KBM-7 (cell line): ENCODE results near the gene ELFN1.

Experiments used
- DNase-seq: peaks from one replicate; pipeline ENCODE4 v3.0.0-alpha.2; 2015
- in situ Hi-C: fragments of 300-500 bp; cut with MboI; formaldehyde crosslinking; loops from 2 replicates; pipeline ENCODE4 v1.14.3; 2020; ENCODE audit warnings: low sequenced_read_pairs, low pct_unique_long_range_greater_than_20kb, mixed read lengths

Gene ELFN1

GRCh38 chr7:1659696-1660095, 10.4 kb upstream of the ELFN1 start:
- in situ Hi-C loops, result no loop called here

GRCh38 chr7:1661461-1661860, 8.6 kb upstream of the ELFN1 start:
- in situ Hi-C loops, result no loop called here
- DNase-seq, result no peak

More at GRCh38 chr7:1659696-1660095, 10.4 kb upstream of the ELFN1 start:
- DNase-seq, result no peak

- DNase-seq, result no peak
- in situ Hi-C loops, result no loop called here
Observed at GRCh38 chr7:1662101-1662500, 8.0 kb upstream of the ELFN1 start.

GRCh38 chr7:1662767-1663166, 7.3 kb upstream of the ELFN1 start:
- in situ Hi-C loops, result no loop called here

GRCh38 chr7:1663223-1663622, 6.9 kb upstream of the ELFN1 start:
- in situ Hi-C loops, result no loop called here

More at GRCh38 chr7:1662767-1663166, 7.3 kb upstream of the ELFN1 start:
- no peak for DNase-seq

GRCh38 chr7:1663857-1664651, 6.0 kb upstream of the ELFN1 start:
- no peak for DNase-seq

More at GRCh38 chr7:1663223-1663622, 6.9 kb upstream of the ELFN1 start:
- no peak for DNase-seq

GRCh38 chr7:1664711-1665548, 5.1 kb upstream of the ELFN1 start:
- peak; percentile 72 for DNase-seq
- in situ Hi-C loops, result no loop called here

More at GRCh38 chr7:1663857-1664651, 6.0 kb upstream of the ELFN1 start:
- in situ Hi-C loops, result no loop called here

GRCh38 chr7:1665549-1666316, 4.3 kb upstream of the ELFN1 start:
- no peak for DNase-seq
- in situ Hi-C loops, result no loop called here

GRCh38 chr7:1666317-1666822, 3.7 kb upstream of the ELFN1 start:
- DNase-seq, result no peak
- in situ Hi-C loops, result no loop called here

GRCh38 chr7:1666823-1667565, 3.1 kb upstream of the ELFN1 start:
- in situ Hi-C loops, result no loop called here
- DNase-seq, result no peak

GRCh38 chr7:1667566-1668395, 2.3 kb upstream of the ELFN1 start:
- DNase-seq, result no peak
- in situ Hi-C loops, result no loop called here

GRCh38 chr7:1668396-1669063, 1.5 kb upstream of the ELFN1 start:
- in situ Hi-C loops, result no loop called here
- no peak for DNase-seq

GRCh38 chr7:1669064-1669951, 769 bp upstream of the ELFN1 start:
- in situ Hi-C loops, result no loop called here
- no peak for DNase-seq

GRCh38 chr7:1670894-1671593, 967 bp downstream of the ELFN1 start:
- in situ Hi-C loops, result no loop called here
- no peak for DNase-seq

- in situ Hi-C loops, result no loop called here
- no peak for DNase-seq
Observed at GRCh38 chr7:1671594-1672451, 1.7 kb downstream of the ELFN1 start.
